ENCODE results near the gene SCD5.

SCD5 gene

GRCh38 chr4:82585690-82586435, 212.7 kb downstream of the SCD5 start:
- no peak overlapping the region for H3K27ac ChIP-seq (ENCODE audit: extremely low read depth, low read depth, low read length)
- H3K4me1 ChIP-seq (ENCODE audit: control insufficient read depth, insufficient read depth, low read length): no peaks in the 10 kb centered on the region
- no peaks in the 10 kb centered on the region for H3K9me3 ChIP-seq (ENCODE audit: control insufficient read depth, insufficient read depth, low read depth, low read length)
- no peak overlapping the region for H3K4me3 ChIP-seq (ENCODE audit: low read depth, low read length)
- CTCF ChIA-PET: no interaction called here
- TF ChIP-seq ZNF561 (tag by site-specific recombination; IDR thresholded peaks at IDR 0.05; ENCODE audit: borderline replicate concordance) (no peak), YY1 (tag by site-specific recombination; IDR thresholded peaks at IDR 0.05) (no peak), ZNF23 (tag by site-specific recombination; IDR thresholded peaks at IDR 0.05; ENCODE audit: borderline replicate concordance) (no peak), PATZ1 (tag by site-specific recombination; IDR thresholded peaks at IDR 0.05) (no peak), ZSCAN4 (tag by site-specific recombination; IDR thresholded peaks at IDR 0.05) (no peak), ZNF530 (tag by site-specific recombination; IDR thresholded peaks at IDR 0.05; ENCODE audit: low read depth) (no peak), ZNF560 (tag by site-specific recombination; IDR thresholded peaks at IDR 0.05; ENCODE audit: borderline replicate concordance) (no peak), ZNF121 (tag by site-specific recombination; IDR thresholded peaks at IDR 0.05) (no peak), ZNF248 (tag by site-specific recombination; IDR thresholded peaks at IDR 0.05) (no peak), ZNF175 (tag by site-specific recombination; IDR thresholded peaks at IDR 0.05) (no peak), ZNF701 (tag by site-specific recombination; IDR thresholded peaks at IDR 0.05) (no peak), ZNF513 (tag by site-specific recombination; IDR thresholded peaks at IDR 0.05) (no peak), PRDM10 (tag by site-specific recombination; IDR thresholded peaks at IDR 0.05) (no peak), ZBTB48 (tag by site-specific recombination; IDR thresholded peaks at IDR 0.05) (no peak), ZBTB21 (tag by site-specific recombination; IDR thresholded peaks at IDR 0.05) (no peak), PRDM4 (tag by site-specific recombination; IDR thresholded peaks at IDR 0.05) (no peak), ZNF704 (tag by site-specific recombination; IDR thresholded peaks at IDR 0.05) (no peak)
- no peaks in the 10 kb centered on the region for H3K36me3 ChIP-seq (ENCODE audit: control insufficient read depth in 2 of 2, insufficient read depth in 1 of 2, low read length in 2 of 2)
- POLR2A ChIA-PET: no interaction called here
